ENCODE measurements around the gene TCP11L1.
"Not testable (repeated sequence)": the region's sequence is repeated elsewhere in the genome, so short reads cannot be mapped to it uniquely, and the experiment has no call there.

TCP11L1 gene

GRCh38 chr11:33028537-33028914 lies 10.8 kb upstream of the TCP11L1 start:
- no peak for DNase-seq (ENCODE audit: low read depth in 2 of 2)

GRCh38 chr11:33029218-33029617 lies 10.2 kb upstream of the TCP11L1 start:
- not testable (repeated sequence) for DNase-seq (ENCODE audit: low read depth in 2 of 2)

- DNase-seq (ENCODE audit: low read depth in 2 of 2), result no peak
Observed at GRCh38 chr11:33033493-33033892, 5.9 kb upstream of the TCP11L1 start.

- DNase-seq (ENCODE audit: low read depth in 2 of 2), result no peak
Observed at GRCh38 chr11:33035011-33035410, 4.4 kb upstream of the TCP11L1 start.

GRCh38 chr11:33040033-33040861 lies 875 bp downstream of the TCP11L1 start:
- no peak for DNase-seq (ENCODE audit: low read depth in 2 of 2)

- no peak for DNase-seq (ENCODE audit: low read depth in 2 of 2)
Observed at GRCh38 chr11:33040862-33041453, 1.6 kb downstream of the TCP11L1 start.

GRCh38 chr11:33043221-33043830 lies 4.0 kb downstream of the TCP11L1 start:
- DNase-seq (ENCODE audit: low read depth in 2 of 2), result no peak

- no peak for DNase-seq (ENCODE audit: low read depth in 2 of 2)
Observed at GRCh38 chr11:33044285-33044756, 4.9 kb downstream of the TCP11L1 start.

- DNase-seq (ENCODE audit: low read depth in 2 of 2), result no peak
Observed at GRCh38 chr11:33045551-33046255, 6.3 kb downstream of the TCP11L1 start.

- not testable (repeated sequence) for DNase-seq (ENCODE audit: low read depth in 2 of 2)
Observed at GRCh38 chr11:33048701-33049100, 9.3 kb downstream of the TCP11L1 start.

GRCh38 chr11:33049565-33050408 lies 10.4 kb downstream of the TCP11L1 start:
- DNase-seq (ENCODE audit: low read depth in 2 of 2), result not testable (repeated sequence)

GRCh38 chr11:33052231-33052630 lies 12.9 kb downstream of the TCP11L1 start:
- DNase-seq (ENCODE audit: low read depth in 2 of 2), result no peak

- no peak for DNase-seq (ENCODE audit: low read depth in 2 of 2)
Observed at GRCh38 chr11:33055375-33055774, 16.0 kb downstream of the TCP11L1 start.

- DNase-seq (ENCODE audit: low read depth in 2 of 2), result no peak
Observed at GRCh38 chr11:33057284-33057683, 17.9 kb downstream of the TCP11L1 start.

GRCh38 chr11:33059331-33060007 lies 20.1 kb downstream of the TCP11L1 start:
- no peak for DNase-seq (ENCODE audit: low read depth in 2 of 2)

GRCh38 chr11:33060271-33060670 lies 20.9 kb downstream of the TCP11L1 start:
- DNase-seq (ENCODE audit: low read depth in 2 of 2), result no peak

- DNase-seq (ENCODE audit: low read depth in 2 of 2), result no peak
Observed at GRCh38 chr11:33062137-33062536, 22.8 kb downstream of the TCP11L1 start.

- no peak for DNase-seq (ENCODE audit: low read depth in 2 of 2)
Observed at GRCh38 chr11:33063326-33063881, 24.0 kb downstream of the TCP11L1 start.

GRCh38 chr11:33064033-33064825 lies 24.9 kb downstream of the TCP11L1 start:
- DNase-seq (ENCODE audit: low read depth in 2 of 2), result no peak
